ENCODE data around the gene ANXA7.
"Not testable (repeated sequence)": the region's sequence is repeated elsewhere in the genome, so short reads cannot be mapped to it uniquely, and the experiment has no call there.

The ANXA7 gene

DNA sequence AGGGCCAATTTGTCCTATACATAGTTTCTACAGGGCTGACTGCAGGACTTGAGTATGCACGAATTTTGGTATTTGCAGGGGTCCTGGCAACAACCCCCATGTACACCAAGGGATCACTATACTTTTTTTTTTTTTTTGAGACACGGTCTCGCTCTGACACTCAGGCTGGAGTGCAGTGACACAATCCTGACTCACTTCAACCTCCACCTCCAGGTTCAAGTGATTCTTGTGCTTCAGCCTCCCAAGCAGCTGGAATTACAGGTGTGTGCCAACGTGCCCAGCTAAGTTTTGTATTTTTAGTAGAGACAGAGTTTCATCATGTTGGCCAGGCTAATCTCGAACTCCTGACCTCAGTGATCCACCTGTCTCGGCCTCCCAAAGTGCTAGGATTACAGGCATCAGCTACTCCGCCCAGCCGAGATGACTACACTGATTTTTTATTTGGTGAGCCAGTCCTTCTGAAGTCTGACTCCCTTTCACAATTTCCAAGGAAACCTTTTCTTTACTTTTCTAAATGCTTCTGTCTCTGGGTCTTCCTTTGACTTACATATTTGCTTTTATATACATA is 75.0 kb downstream of the ANXA7 start:
- no peak for DNase-seq

DNA sequence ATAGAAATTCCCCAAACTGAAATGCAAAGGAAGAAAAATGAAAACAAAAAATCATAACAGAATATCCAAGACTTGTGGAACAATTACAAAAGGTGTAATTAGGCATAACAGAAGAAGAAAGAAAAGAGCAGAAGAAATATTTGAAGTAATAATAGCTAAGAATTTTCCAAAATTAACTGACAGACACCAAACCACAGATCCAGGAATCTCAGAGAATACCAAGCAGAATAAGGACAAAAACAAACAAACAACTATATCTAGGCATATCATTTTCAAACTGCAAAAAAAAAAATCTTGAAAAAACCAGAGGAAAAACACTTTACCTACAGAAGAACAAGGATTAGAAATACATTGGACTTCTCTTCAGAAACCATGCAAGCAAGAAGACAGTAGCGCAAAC is 80.7 kb downstream of the ANXA7 start:
- DNase-seq, result no peak

DNA sequence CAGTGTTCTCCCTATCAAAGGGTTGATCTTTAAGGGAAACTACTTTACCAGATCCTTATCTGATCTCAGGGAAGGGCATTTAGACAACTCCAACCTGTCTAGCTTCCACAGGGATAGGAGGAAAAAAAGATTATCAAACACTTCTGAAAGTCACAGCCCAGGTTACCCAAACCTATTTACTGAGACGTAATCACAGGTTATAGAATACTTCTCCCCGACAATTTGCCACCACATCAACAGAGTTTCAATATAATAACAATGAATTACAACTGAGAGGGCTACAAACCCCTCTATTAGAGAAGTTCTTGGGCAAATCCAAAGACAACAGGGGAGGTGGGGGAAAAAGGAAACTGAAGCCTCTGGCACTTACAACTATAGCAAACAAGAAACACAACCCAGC is 81.5 kb downstream of the ANXA7 start:
- DNase-seq, result no peak

DNA sequence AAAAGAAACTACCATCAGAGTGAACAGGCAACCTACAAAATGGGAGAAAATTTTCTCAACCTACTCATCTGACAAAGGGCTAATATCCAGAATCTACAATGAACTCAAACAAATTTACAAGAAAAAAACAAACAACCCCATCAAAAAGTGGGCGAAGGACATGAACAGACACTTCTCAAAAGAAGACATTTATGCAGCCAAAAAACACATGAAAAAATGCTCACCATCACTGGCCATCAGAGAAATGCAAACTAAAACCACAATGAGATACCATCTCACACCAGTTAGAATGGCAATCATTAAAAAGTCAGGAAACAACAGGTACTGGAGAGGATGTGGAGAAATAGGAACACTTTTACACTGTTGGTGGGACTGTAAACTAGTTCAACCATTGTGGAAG is 85.3 kb downstream of the ANXA7 start:
- not testable (repeated sequence) for DNase-seq

DNA sequence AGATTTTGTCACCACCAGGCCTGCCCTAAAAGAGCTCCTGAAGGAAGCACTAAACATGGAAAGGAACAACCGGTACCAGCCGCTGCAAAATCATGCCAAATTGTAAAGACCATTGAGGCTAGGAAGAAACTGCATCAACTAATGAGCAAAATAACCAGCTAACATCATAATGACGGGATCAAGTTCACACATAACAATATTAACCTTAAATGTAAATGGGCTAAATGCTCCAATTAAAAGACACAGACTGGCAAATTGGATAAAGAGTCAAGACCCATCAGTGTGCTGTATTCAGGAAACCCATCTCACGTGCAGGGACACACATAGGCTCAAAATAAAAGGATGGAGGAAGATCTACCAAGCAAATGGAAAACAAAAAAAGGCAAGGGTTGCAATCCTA is 88.6 kb downstream of the ANXA7 start:
- not testable (repeated sequence) for DNase-seq
